ENCODE data around the gene ACKR4. TPM values are rescaled to one million over a fixed set of nuclear protein-coding genes. Genes with fewer than 3 reads are reported as not detected.

The ACKR4 gene
- total and polyA plus RNA-seq, 8 donors, result 1.3 to 6.9 (median 2.4) TPM

GRCh38 chr3:132642539-132642847 is 45.4 kb downstream of the ACKR4 start:
- intact Hi-C loops (cut with DNase I), result no loop called here
- DNase-seq, result no peak
- ATAC-seq, result no peak

DNA sequence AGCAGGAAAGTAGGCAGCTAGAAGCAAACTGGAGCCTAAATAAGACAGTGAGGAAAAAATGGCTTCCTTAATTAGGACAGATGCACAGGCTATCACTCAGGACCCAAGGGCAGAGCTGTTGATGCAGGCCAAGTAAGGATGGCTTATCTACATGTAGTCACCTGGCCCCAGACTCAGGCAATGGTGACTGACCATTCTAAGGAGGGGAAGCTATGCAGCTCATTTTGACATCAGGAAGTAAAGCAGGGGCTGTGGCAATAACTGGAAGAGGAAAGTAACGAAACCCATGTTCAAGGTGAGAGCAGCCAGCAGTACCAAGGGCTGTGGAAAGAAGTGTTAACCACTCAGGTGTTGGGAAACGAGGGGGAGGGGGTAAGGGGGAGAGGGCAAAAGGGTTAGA is 46.3 kb downstream of the ACKR4 start:
- no peaks in the 10 kb centered on the region for H3K9me3 ChIP-seq
- TF ChIP-seq, protein P1, sequence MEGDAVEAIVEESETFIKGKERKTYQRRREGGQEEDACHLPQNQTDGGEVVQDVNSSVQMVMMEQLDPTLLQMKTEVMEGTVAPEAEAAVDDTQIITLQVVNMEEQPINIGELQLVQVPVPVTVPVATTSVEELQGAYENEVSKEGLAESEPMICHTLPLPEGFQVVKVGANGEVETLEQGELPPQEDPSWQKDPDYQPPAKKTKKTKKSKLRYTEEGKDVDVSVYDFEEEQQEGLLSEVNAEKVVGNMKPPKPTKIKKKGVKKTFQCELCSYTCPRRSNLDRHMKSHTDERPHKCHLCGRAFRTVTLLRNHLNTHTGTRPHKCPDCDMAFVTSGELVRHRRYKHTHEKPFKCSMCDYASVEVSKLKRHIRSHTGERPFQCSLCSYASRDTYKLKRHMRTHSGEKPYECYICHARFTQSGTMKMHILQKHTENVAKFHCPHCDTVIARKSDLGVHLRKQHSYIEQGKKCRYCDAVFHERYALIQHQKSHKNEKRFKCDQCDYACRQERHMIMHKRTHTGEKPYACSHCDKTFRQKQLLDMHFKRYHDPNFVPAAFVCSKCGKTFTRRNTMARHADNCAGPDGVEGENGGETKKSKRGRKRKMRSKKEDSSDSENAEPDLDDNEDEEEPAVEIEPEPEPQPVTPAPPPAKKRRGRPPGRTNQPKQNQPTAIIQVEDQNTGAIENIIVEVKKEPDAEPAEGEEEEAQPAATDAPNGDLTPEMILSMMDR (IDR thresholded peaks at IDR 0.05), result no peak
- no peaks in the 10 kb centered on the region for H3K27me3 ChIP-seq
- DNase-seq (no peak), ATAC-seq (no peak)
- peaks cover 0 to 19% of the 10 kb centered on the region in 2 donors for H3K36me3 ChIP-seq
- H3K27ac ChIP-seq, result peak overlapping the region in 1 of 2 donors; percentile 1
- intact Hi-C loops (cut with DNase I), result no loop called here
- H3K4me3 ChIP-seq, result no peak overlapping the region
- H3K4me1 ChIP-seq, result no peaks in the 10 kb centered on the region

More at GRCh38 chr3:132642539-132642847, 45.4 kb downstream of the ACKR4 start:
- peaks cover 0 to 22% of the 10 kb centered on the region in 2 donors for H3K36me3 ChIP-seq
- TF ChIP-seq, protein P1 (IDR thresholded peaks at IDR 0.05), result no peak
- no peak overlapping the region for H3K4me3 ChIP-seq
- no peaks in the 10 kb centered on the region for H3K4me1 ChIP-seq
- H3K27ac ChIP-seq, result no peak overlapping the region
- no peaks in the 10 kb centered on the region for H3K27me3 ChIP-seq
- no peaks in the 10 kb centered on the region for H3K9me3 ChIP-seq

- H3K4me3 ChIP-seq, result no peak overlapping the region
- no peaks in the 10 kb centered on the region for H3K27me3 ChIP-seq
- no peaks in the 10 kb centered on the region for H3K9me3 ChIP-seq
- intact Hi-C loops (cut with DNase I), result loop anchor here in 1 of 2 donors (5.0 kb wide), 1 partner anchor 108 kb away; no protein-coding TSS in a partner anchor
- DNase-seq, result no peak
- TF ChIP-seq, protein P1 (IDR thresholded peaks at IDR 0.05), result no peak
- ATAC-seq, result no peak
- no peak overlapping the region for H3K27ac ChIP-seq
- no peaks in the 10 kb centered on the region for H3K4me1 ChIP-seq
- peaks cover 0 to 6% of the 10 kb centered on the region in 2 donors for H3K36me3 ChIP-seq
These were observed 48.0 kb downstream of the ACKR4 start for GRCh38 chr3:132645058-132645457.

DNA sequence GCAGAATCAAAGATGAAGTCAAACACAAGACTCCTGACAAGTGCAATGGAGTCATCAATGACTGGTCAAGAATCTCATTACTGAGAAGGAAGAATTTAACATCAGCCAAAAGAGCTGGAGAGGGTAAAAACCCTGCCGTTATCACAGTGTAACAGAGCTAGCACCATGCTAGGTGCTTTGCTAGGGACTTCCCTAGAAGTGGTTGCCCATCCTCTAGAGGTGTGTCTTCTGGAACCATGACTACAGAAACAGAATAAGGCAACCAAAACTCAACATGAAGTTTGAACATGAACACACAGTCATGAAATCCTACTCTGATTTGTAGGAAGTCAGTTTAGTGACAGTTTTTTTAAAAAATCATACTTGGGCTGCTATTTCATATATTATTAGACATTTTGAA is 53.1 kb downstream of the ACKR4 start:
- H3K4me3 ChIP-seq, result no peak overlapping the region
- H3K4me1 ChIP-seq, result peaks cover 0 to 9% of the 10 kb centered on the region in 2 donors
- intact Hi-C loops (cut with DNase I), result no loop called here
- DNase-seq (no peak), ATAC-seq (no peak)
- TF ChIP-seq, protein P1 (IDR thresholded peaks at IDR 0.05), result no peak
- no peak overlapping the region for H3K27ac ChIP-seq
- H3K36me3 ChIP-seq, result no peaks in the 10 kb centered on the region
- no peaks in the 10 kb centered on the region for H3K27me3 ChIP-seq
- H3K9me3 ChIP-seq, result no peaks in the 10 kb centered on the region

Other genes starting within 250 kb of the ACKR4 start
- 10 to 100 TPM; 41.2 to 54.6 TPM for gene DNAJC13, start 179.8 kb upstream of the ACKR4 start, total RNA-seq
- 10 to 100 TPM; 46.6 to 64.0 (median 55.8) TPM for gene DNAJC13, start 179.8 kb upstream of the ACKR4 start, polyA plus RNA-seq (ENCODE audit: insufficient read length in 6 of 6)
- gene ACAD11, start 62.5 kb downstream of the ACKR4 start, total RNA-seq, result 10 to 100 TPM; 12.6 to 12.9 TPM
- 10 to 100 TPM; 25.8 to 43.7 (median 33.7) TPM for gene ACAD11, start 62.5 kb downstream of the ACKR4 start, polyA plus RNA-seq (ENCODE audit: insufficient read length in 6 of 6)
- gene UBA5, start 63.1 kb downstream of the ACKR4 start, total RNA-seq, result 10 to 100 TPM; 34.1 to 41.5 TPM
- gene UBA5, start 63.1 kb downstream of the ACKR4 start, polyA plus RNA-seq (ENCODE audit: insufficient read length in 6 of 6), result 10 to 100 TPM; 66.1 to 89.3 (median 80.1) TPM
- gene NPHP3, start 125.1 kb downstream of the ACKR4 start, total RNA-seq, result 10 to 100 TPM; 20.6 to 22.7 TPM
- gene NPHP3, start 125.1 kb downstream of the ACKR4 start, polyA plus RNA-seq (ENCODE audit: insufficient read length in 6 of 6), result 100 to 1,000 TPM in 2 of 6 donors, 10 to 100 TPM in 4; 77.0 to 110 (median 88.3) TPM

Measured in left lung (tissue), 10 donors.